SK-N-SH (cell line): ENCODE measurements around the gene FAM184B.

ENCODE experiments used
- CTCF ChIP-seq: fragments of 200-600 bp; sonication (generic); IDR thresholded peaks from 2 replicates; pipeline ENCODE4 v1.6.1; 2017; ENCODE audit warnings: antibody characterized with exemption, mild to moderate bottlenecking, moderate library complexity
- EP300 ChIP-seq, 2 experiments: IDR thresholded peaks; 2 replicates each; pipeline versions ENCODE4 v1.4.0 to v1.6.1; 2012; ENCODE audit warnings: borderline replicate concordance in 1 of 2, low read depth in 1 of 2, low read length in 1 of 2
- EZH2phosphoT487 ChIP-seq: fragments of 200-600 bp; sonication (generic); IDR thresholded peaks from 2 replicates; pipeline ENCODE4 v1.6.1; 2017; ENCODE audit warnings: low read depth, mixed run types, mild to moderate bottlenecking, antibody characterized with exemption, moderate library complexity, borderline replicate concordance
- FOXM1 ChIP-seq: IDR thresholded peaks from 2 replicates; pipeline ENCODE4 v1.4.0; 2012; ENCODE audit warnings: low read depth, mild to moderate bottlenecking
- GATA2 ChIP-seq: sonication (generic); formaldehyde crosslinking; IDR thresholded peaks from 2 replicates; pipeline ENCODE4 v1.5.0; 2020; ENCODE audit warnings: mild to moderate bottlenecking, missing genetic modification reagents
- MAX ChIP-seq: IDR thresholded peaks from 2 replicates; pipeline ENCODE4 v1.4.0; 2012; ENCODE audit warnings: low read depth
- MEF2A ChIP-seq: IDR thresholded peaks from 2 replicates; pipeline ENCODE4 v1.4.0; 2012; ENCODE audit warnings: low read depth, borderline replicate concordance
- NRF1 ChIP-seq: IDR thresholded peaks from 2 replicates; pipeline ENCODE4 v1.6.1; 2012; ENCODE audit warnings: low read depth, mild to moderate bottlenecking, low read length
- RFX5 ChIP-seq: IDR thresholded peaks from 2 replicates; pipeline ENCODE4 v1.6.1; 2012; ENCODE audit warnings: mild to moderate bottlenecking, improper control_type of control experiment, low read length
- SMC3 ChIP-seq: IDR thresholded peaks from 2 replicates; pipeline ENCODE4 v1.6.1; 2012; ENCODE audit warnings: low read depth, low read length, improper control_type of control experiment

- TF ChIP-seq CTCF (no peak), MAX (no peak), SMC3 (no peak), RFX5 (no peak), GATA2 (CRISPR knock-in tag) (no peak), FOXM1 (no peak), EZH2phosphoT487 (no peak), NRF1 (no peak), EP300 (IDR thresholded peaks at IDR 0.05; ENCODE audit: borderline replicate concordance in 1 of 2, low read depth in 1 of 2, low read length in 1 of 2) (no peak), MEF2A (no peak)
These were observed 99.9 kb downstream of the FAM184B start for GRCh38 chr4:17681281-17682221.
